Upper lobe of left lung (tissue), 4 donors: ENCODE data around the gene SRRM4.

Experiments
- CTCF ChIP-seq, 6 experiments: fragments of 450-650 bp in 4 of 6; fragments of 200-600 bp in 2 of 6; sonication (generic) in 2 of 6; IDR thresholded peaks; one replicate each; pipeline ENCODE4 v1.5.1; 2016 to 2019; ENCODE audit warnings: antibody characterized with exemption in 6 of 6
- POLR2A ChIP-seq, 4 donors: fragments of 450-650 bp; IDR thresholded peaks; one replicate each; pipeline ENCODE4 v1.5.1; 2016 to 2017; ENCODE audit warnings: antibody characterized with exemption in 4 of 4, mild to moderate bottlenecking in 2 of 4
- POLR2AphosphoS5 ChIP-seq, 2 donors: sonication (generic); formaldehyde crosslinking; IDR thresholded peaks; one replicate each; pipeline ENCODE4 v1.5.1; 2017; ENCODE audit warnings: antibody characterized with exemption in 2 of 2

GRCh38 chr12:119202544-119202943, 221.2 kb downstream of the SRRM4 start:
- TF ChIP-seq CTCF (IDR thresholded peaks at IDR 0.05) (no peak), POLR2AphosphoS5 (IDR thresholded peaks at IDR 0.05) (no peak), POLR2A (IDR thresholded peaks at IDR 0.05) (no peak)
